EL (cell line): Measurements from ENCODE around the gene SIX5.

Experiments
- DNase-seq: peaks from one replicate; pipeline ENCODE4 v3.0.0-alpha.2; 2016

SIX5 gene

GRCh38 chr19:45772912-45773311, 3.9 kb upstream of the SIX5 start:
- no peak for DNase-seq

DNA sequence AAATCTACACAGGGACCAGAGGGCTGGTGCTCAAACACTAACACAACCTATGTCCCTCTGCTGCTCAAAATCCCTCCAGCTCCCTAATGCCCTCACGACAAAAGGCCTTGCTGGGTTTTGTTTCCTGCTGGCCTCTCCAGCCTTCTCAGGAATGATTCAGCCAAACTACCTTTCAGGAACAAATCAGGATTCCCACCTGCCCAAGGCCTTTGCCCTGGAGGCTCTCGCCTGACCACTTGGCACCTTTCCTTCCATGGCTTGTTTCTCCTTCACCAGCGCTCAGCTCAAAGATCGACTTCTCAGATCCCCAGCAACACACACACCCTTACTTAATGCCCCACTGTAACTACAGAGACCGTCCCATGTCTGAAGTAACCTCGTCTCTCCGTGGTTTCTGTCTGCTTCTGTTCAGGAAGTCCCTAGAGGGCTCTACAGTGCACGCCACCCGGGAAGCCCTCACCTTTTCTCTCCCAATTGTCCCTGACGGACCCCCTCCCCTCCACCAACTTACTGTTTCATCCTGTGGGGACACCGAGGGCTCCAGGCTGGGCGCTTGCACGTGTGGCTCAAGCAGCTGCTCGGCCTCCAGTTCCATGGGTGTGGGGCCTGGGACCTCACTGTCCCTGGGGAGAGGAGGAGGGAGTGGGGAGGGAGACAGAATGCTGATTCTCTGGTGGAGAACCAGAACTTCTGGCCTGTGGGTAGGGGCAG, 3.2 kb upstream of the SIX5 start:
- no peak for DNase-seq

- no peak for DNase-seq
Measured at GRCh38 chr19:45771311-45771933, 2.4 kb upstream of the SIX5 start.

- peak; percentile 98 for DNase-seq
Measured at GRCh38 chr19:45770192-45771101, 1.4 kb upstream of the SIX5 start.

DNA sequence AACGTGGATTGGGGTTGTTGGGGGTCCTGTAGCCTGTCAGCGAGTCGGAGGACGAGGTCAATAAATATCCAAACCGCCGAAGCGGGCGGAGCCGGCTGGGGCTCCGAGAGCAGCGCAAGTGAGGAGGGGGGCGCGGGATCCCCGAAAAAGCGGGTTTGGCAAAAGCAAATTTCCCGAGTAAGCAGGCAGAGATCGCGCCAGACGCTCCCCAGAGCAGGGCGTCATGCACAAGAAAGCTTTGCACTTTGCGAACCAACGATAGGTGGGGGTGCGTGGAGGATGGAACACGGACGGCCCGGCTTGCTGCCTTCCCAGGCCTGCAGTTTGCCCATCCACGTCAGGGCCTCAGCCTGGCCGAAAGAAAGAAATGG, 754 bp upstream of the SIX5 start:
- no peak for DNase-seq

GRCh38 chr19:45768655-45768983, 433 bp downstream of the SIX5 start:
- DNase-seq: peak; percentile 55

- DNase-seq: peak; percentile 68
Measured at GRCh38 chr19:45767881-45768654, 984 bp downstream of the SIX5 start.

DNA sequence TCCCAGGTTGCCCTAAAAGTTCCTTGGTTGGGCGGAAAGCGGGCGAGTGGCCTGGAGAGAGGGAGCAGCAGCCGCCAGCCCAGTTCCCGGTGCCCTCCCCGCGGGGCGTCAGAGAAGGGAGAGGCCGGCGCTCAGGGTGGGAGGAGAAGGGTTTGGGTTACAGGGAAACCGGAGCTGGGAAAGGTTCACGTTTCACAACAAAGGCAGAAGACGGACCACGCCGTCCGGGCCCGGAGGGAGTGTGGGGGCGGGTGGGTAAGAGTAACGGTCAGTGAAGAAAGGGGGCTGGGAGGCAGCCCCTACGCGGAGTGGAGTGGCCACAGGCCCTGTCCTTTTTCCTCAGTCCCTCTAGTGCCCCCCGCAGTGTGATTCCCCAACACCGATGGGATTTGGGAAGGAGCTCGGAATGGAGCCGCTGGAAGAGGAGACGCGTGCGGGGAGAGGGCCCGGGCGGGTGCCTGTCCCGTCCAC, 1.6 kb downstream of the SIX5 start:
- DNase-seq: peak; percentile 86

DNA sequence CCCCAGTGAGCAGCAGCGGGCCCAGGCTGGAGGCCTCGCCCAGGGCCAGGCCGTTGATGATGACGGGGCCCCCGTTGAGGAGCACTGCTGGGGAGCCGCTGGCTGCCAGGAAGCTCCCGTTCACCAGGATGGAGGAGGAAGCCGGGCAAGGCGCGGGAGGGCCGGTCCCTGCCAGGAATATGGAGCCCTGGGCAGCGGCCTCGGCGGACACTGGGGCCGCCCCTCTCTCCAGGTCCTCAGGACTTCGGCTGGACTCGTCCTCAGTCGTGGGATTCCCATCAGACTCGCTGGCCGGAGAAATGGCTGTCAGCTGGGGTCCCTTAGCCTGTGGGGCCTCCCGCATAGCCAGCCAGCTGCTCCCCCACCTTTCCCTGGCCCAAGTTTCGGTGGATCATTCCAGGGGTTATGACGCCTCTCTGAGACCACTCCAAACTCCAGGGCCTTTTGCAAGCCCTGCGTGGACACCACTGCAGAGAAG, 2.1 kb downstream of the SIX5 start:
- peak; percentile 41 for DNase-seq

GRCh38 chr19:45766296-45766868, 2.7 kb downstream of the SIX5 start:
- DNase-seq: no peak

DNA sequence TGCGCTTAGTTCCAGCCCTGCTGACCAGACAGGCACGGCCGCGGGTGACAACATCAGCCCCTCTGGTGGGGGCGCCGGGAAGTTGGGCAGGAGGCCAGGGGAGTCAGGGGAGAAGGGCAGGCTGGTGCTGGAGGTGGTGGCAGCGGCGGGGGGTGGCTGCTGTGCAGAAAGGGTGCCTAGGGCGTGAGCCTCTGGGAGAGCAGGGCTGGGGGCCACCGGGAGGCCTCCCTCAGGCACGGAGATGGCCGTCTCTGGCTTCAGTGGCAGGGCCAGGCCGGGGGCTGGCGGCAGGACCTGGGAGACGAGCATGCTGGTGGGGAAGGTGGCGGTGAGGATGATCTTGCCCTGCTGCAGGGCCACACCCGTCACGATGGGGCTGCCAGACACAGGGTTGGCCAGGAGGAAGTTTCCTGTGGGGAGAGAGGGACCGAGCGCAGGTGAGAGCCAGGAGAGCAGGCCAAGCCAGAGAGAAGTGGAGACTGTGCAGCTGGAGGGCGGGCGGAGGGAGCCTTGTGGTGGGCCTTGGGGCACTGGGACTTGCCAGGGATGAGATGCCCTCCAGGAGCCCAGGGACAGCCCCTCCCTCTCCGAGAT, 3.3 kb downstream of the SIX5 start:
- no peak for DNase-seq

- no peak for DNase-seq
Measured at GRCh38 chr19:45764945-45765701, 3.9 kb downstream of the SIX5 start.

DNA sequence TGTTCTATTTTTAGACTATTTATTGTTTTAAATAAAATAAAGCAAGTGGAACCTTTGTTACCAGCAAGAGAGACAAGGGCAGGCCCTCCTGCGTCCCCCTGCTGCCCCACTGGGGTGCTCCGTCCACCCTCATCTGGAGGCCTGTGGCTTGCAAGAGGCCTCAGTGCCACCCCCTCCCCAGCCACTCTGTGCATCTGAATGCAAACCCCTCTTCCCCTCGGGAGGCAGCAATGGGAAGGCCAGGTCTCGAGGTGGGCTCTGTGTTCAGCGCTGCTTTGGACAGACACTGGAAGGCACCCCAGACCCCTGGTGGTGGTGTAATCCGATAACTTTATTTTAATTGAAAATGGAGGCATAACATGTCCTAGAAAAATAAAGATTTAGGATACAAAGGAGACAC, 4.6 kb downstream of the SIX5 start:
- no peak for DNase-seq

- no peak for DNase-seq
Measured at GRCh38 chr19:45763691-45764294, 5.3 kb downstream of the SIX5 start.

DNA sequence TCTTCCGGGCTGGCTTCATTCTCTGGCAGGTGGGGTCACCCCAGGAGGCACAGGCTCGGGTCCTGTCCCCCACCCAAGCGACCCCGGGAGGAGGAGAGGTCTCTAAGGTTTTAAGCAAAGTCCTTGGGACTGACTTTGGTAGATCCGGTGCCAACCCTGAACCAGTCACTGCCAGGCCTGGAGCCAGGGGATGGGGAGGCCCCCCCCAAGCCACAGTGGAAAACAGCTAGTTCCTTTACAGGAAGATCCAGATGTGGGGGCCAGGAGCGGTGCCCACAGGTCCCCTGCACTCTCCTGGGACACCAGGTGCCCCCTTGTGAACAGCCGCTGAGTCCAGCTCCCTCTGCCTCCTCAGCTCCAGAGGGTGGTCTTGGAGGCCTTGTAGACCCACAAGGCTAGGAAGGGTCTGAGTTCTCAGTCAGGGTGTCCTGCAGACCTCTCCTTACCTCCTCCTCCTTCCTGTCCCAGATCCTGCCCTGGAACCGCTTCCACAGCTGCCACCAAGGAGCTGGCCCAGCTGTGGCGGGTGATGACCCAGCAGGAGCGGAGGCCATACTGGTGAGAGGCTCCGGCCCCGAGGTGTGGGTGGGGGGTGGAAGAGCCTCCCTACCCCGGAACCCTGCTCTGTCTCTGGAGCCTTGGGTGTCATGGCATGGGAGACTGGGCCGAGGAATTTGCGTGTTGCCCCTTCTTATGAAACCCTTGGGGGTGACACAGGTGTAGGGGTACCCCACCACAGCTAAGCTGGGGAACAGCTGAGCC, 6.0 kb downstream of the SIX5 start:
- no peak for DNase-seq

- no peak for DNase-seq
Measured at GRCh38 chr19:45761714-45762113, 7.3 kb downstream of the SIX5 start.

DNA sequence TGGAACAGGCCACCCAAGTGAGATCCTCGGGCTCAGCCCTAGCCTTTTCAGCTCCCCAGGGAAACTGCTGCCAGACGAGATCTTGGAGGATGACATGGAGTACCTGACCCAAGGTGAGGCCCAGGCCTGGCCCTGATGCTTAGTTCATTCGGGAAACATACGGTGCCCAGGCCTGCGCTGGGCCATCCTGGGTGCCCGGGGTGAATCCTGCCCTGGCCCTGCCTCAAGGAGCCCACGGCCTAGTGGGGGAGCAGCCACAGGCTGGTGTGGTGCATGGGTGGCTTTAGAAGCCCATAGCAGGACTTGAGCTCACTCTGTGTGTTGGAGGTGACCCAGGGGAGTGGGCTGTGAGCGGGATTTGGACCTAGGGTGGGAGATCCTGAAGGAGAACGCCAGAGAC, 10.1 kb downstream of the SIX5 start:
- no peak for DNase-seq

- DNase-seq: no peak
Measured at GRCh38 chr19:45757695-45758094, 11.4 kb downstream of the SIX5 start.

DNA sequence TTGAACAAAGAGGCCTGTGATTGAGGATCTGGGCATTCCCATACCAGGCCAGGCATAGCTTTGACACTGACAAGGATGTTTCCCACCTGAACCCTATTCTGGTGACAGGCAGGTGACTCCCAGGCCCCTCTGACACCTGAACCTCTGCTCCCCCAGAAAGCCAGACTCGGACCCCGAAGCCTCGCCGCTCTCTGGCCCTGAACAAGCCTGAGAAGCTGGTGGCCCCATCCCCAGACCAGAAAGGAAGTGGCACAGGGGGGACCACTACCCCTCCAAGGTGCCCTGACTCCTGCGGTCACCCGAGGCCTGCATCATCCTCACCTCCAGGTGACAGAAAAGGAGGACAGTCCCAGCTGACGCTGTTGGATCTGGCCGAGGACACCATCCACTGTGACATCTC, 14.7 kb downstream of the SIX5 start:
- DNase-seq: no peak

DNA sequence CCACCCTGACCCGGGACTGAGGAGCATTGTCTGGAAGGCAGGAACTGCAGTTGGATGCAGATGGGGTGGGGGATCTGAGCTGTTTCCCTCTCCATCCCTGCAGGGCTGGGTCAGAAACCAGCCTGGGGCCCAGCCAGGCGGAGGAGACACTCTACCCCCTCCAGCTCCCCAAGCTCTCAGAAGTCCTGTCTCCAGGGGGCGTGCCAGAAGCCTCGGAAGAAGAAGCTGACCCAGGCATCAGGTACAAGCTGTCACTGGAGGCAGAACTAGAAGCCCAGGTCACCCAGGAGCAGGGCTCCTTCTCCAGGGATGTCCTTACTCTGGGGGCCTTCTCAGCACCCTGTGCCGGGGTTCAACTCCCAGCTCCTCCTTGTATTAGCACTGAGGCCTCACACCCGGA, 15.5 kb downstream of the SIX5 start:
- DNase-seq: no peak
